ENCODE measurements around the gene STRN4. TPM values are rescaled to one million over a fixed set of nuclear protein-coding genes. Genes with fewer than 3 reads are reported as not detected.

The STRN4 gene
- polyA plus RNA-seq, 3 donors = 37.5 to 239 (median 48.0) TPM

DNA sequence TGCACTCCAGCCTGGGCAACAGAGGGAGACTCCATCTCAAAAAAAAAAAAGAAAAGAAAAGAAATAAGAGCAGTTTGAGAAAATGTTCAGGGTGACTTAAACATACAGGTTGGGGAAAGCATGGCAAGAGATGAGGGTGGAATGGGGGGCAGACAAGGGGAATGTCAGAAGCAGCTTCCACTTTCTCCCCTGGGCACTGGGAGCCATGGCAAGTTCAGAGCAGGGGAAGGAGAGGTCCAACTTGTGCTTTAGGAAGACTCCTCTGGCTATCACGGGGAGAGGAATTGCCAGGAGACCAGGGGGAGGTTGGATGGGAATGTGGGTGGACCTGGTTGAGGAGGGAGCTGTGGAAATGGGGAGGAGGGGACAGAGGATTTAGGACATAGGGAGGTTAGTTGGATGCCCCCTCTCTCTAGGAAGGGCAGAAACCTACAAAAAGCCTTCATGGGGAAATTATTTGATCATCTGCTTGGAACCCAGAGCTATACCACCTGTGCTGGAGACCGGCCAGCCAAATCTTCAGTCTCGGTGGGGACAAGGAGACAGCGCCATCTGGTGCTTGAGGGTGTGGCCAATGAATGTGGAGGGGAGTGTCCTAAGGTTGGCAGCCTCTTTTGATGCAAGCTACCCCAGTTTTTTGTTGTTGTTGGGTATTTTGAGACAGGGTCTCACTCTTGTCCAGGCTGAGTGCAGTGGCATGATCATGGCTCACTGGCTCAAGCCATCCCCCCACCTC, 7.3 kb upstream of the STRN4 start:
- no peak overlapping the region for H3K27ac Mint-ChIP-seq
- peaks cover 0 to 4% (median 4%) of the 10 kb centered on the region in 3 donors for H3K27me3 Mint-ChIP-seq (ENCODE audit: low read depth in 3 of 3)
- H3K9ac ChIP-seq (ENCODE audit: insufficient read depth, low read length, poor library complexity, severe bottlenecking) = no peak overlapping the region
- no peak overlapping the region for H3K27ac ChIP-seq (ENCODE audit: low read depth in 1 of 2, low read length in 2 of 2)
- no peak overlapping the region for H3K4me3 ChIP-seq (replicated peaks in 1 of 3; ENCODE audit: low read depth in 2 of 3, low read length in 3 of 3)
- DNase-seq = peak; percentile 38 to 57 (median 53)
- peaks cover 0 to 12% of the 10 kb centered on the region in 2 donors for H3K36me3 ChIP-seq (replicated peaks in 1 of 2; ENCODE audit: control insufficient read depth in 1 of 2, insufficient read depth in 2 of 2, low read length in 2 of 2)
- H4K20me1 ChIP-seq (ENCODE audit: insufficient read depth, low read length) = peaks cover 7% of the 10 kb centered on the region
- no peak overlapping the region for H3K4me2 ChIP-seq (replicated peaks; ENCODE audit: extremely low read depth, low read length, poor library complexity, severe bottlenecking)
- H2AFZ ChIP-seq (ENCODE audit: insufficient read depth, low read depth, low read length, poor library complexity, severe bottlenecking) = no peak overlapping the region
- peaks cover 13 to 44% of the 10 kb centered on the region in 2 donors for H3K36me3 Mint-ChIP-seq
- H3K4me1 ChIP-seq (ENCODE audit: control insufficient read depth in 1 of 2, insufficient read depth in 2 of 2, low read length in 2 of 2) = peaks cover 18 to 22% of the 10 kb centered on the region in 2 donors
- no peaks in the 10 kb centered on the region for H3K9me3 ChIP-seq (replicated peaks in 1 of 2; ENCODE audit: control insufficient read depth in 1 of 2, insufficient read depth in 1 of 2, low read length in 2 of 2)
- H3K79me2 ChIP-seq (ENCODE audit: insufficient read depth, low read length) = no peaks in the 10 kb centered on the region
- H3K4me3 Mint-ChIP-seq = no peak overlapping the region
- intact Hi-C loops (cut with micrococcal nuclease) = loop anchor here (2.0 to 5.0 kb wide), 2 partner anchors 46 to 49 kb away; no protein-coding TSS in a partner anchor
- H3K27me3 ChIP-seq (ENCODE audit: control insufficient read depth in 2 of 2, insufficient read depth in 2 of 2, low read length in 2 of 2) = no peaks in the 10 kb centered on the region
- WGBS (ENCODE audit: insufficient coverage) = 24% methylated on average over 4 of the region's 4 CpGs
- TF ChIP-seq CTCF (IDR thresholded peaks at IDR 0.05) = peak; percentile 68
- H3K4me1 Mint-ChIP-seq = peaks cover 19% of the 10 kb centered on the region
- H3K9me3 Mint-ChIP-seq = peaks cover 0 to 2% (median 0%) of the 10 kb centered on the region in 7 donors

- peak; percentile 60 to 78 (median 72) for DNase-seq
- H4K20me1 ChIP-seq (ENCODE audit: insufficient read depth, low read length) = peaks cover 26% of the 10 kb centered on the region
- no peaks in the 10 kb centered on the region for H3K9me3 ChIP-seq (replicated peaks in 1 of 2; ENCODE audit: control insufficient read depth in 1 of 2, insufficient read depth in 1 of 2, low read length in 2 of 2)
- peaks cover 0 to 12% of the 10 kb centered on the region in 2 donors for H3K36me3 ChIP-seq (replicated peaks in 1 of 2; ENCODE audit: control insufficient read depth in 1 of 2, insufficient read depth in 2 of 2, low read length in 2 of 2)
- H3K4me3 ChIP-seq (replicated peaks in 1 of 3; ENCODE audit: low read depth in 2 of 3, low read length in 3 of 3) = no peak overlapping the region
- no peak overlapping the region for H3K4me2 ChIP-seq (replicated peaks; ENCODE audit: extremely low read depth, low read length, poor library complexity, severe bottlenecking)
- Mint-ChIP-seq H3K36me3 (peaks cover 10 to 37% of the 10 kb centered on the region in 2 donors), H3K27ac (peak overlapping the region in 3 of 7 donors; percentile 5 to 45 (median 36)), H3K4me1 (peaks cover 29% of the 10 kb centered on the region), H3K4me3 (peak overlapping the region in 1 of 2 donors; percentile 58), H3K27me3 (ENCODE audit: low read depth in 3 of 3) (peaks cover 1 to 4% (median 1%) of the 10 kb centered on the region in 3 donors), H3K9me3 (no peaks in the 10 kb centered on the region)
- H3K27me3 ChIP-seq (ENCODE audit: control insufficient read depth in 2 of 2, insufficient read depth in 2 of 2, low read length in 2 of 2) = no peaks in the 10 kb centered on the region
- peaks cover 34% of the 10 kb centered on the region for H3K79me2 ChIP-seq (ENCODE audit: insufficient read depth, low read length)
- H3K27ac ChIP-seq (ENCODE audit: low read depth in 1 of 2, low read length in 2 of 2) = no peak overlapping the region
- peak; percentile 86 for TF ChIP-seq CTCF (IDR thresholded peaks at IDR 0.05)
- no peak overlapping the region for H3K9ac ChIP-seq (ENCODE audit: insufficient read depth, low read length, poor library complexity, severe bottlenecking)
- no peak overlapping the region for H2AFZ ChIP-seq (ENCODE audit: insufficient read depth, low read depth, low read length, poor library complexity, severe bottlenecking)
- WGBS (ENCODE audit: insufficient coverage) = 60% methylated on average over 2 of the region's 21 CpGs
- peaks cover 24 to 26% of the 10 kb centered on the region in 2 donors for H3K4me1 ChIP-seq (ENCODE audit: control insufficient read depth in 1 of 2, insufficient read depth in 2 of 2, low read length in 2 of 2)
- intact Hi-C loops (cut with micrococcal nuclease) = loop anchor here (2.0 to 10.0 kb wide), 2 partner anchors 18 to 224 kb away; no protein-coding TSS in a partner anchor
These were observed 2.3 kb upstream of the STRN4 start for GRCh38 chr19:46748325-46749109.

All from CD14-positive monocyte (primary cell).